GM12878 (cell line): ENCODE data around the gene ZBTB4.
"Not testable (repeated sequence)": the region's sequence is repeated elsewhere in the genome, so short reads cannot be mapped to it uniquely, and the experiment has no call there.

Source experiments
- ATF3 ChIP-seq: IDR thresholded peaks from 2 replicates; pipeline ENCODE4 v1.6.1; 2011; ENCODE audit warnings: low read depth, mild to moderate bottlenecking, low read length, moderate library complexity, borderline replicate concordance; ENCODE audit errors: extremely low read depth
- CTCF ChIP-seq, 3 experiments: IDR thresholded peaks in 2 of 3; conservative IDR thresholded peaks in 1 of 3; 2 replicates each; pipeline ENCODE4 v1.5.1; 2011; ENCODE audit warnings: low read depth in 3 of 3, low read length in 3 of 3, mild to moderate bottlenecking in 3 of 3, control low read depth in 2 of 3, moderate library complexity in 2 of 3, inconsistent platforms in 1 of 3, mixed read lengths in 1 of 3; ENCODE audit not compliant: control insufficient read depth in 2 of 3, insufficient read depth in 1 of 3; ENCODE audit errors: extremely low read depth in 1 of 3
- MAX ChIP-seq: IDR thresholded peaks from 2 replicates; pipeline ENCODE4 v1.6.1; 2012; ENCODE audit warnings: low read depth, low read length, improper control_type of control experiment
- MYC ChIP-seq: IDR thresholded peaks from 2 replicates; pipeline ENCODE4 v1.6.1; 2011; ENCODE audit warnings: mild to moderate bottlenecking, low read length, moderate library complexity, inconsistent platforms; ENCODE audit not compliant: insufficient read depth, insufficient replicate concordance, insufficient read length, severe bottlenecking
- NFYB ChIP-seq: IDR thresholded peaks from 2 replicates; pipeline ENCODE4 v1.6.1; 2011; ENCODE audit warnings: low read depth, mild to moderate bottlenecking, low read length, improper control_type of control experiment, moderate library complexity; ENCODE audit not compliant: insufficient read depth
- POLR2A ChIP-seq: IDR thresholded peaks from 2 replicates; pipeline ENCODE4 v1.6.1; 2011; ENCODE audit warnings: low read depth, mild to moderate bottlenecking, low read length
- POU2F2 ChIP-seq: IDR thresholded peaks from 3 replicates; pipeline ENCODE4 v1.6.1; 2011; ENCODE audit warnings: low read depth, mild to moderate bottlenecking, low read length, borderline replicate concordance
- REST ChIP-seq: IDR thresholded peaks from 2 replicates; pipeline ENCODE4 v1.6.1; 2012; ENCODE audit warnings: mild to moderate bottlenecking, low read depth, low read length
- SIN3A ChIP-seq: IDR thresholded peaks from 2 replicates; pipeline ENCODE4 v1.6.1; 2012; ENCODE audit warnings: low read depth, low read length, improper control_type of control experiment
- SMC3 ChIP-seq: IDR thresholded peaks from 2 replicates; pipeline ENCODE4 v1.6.1; 2011; ENCODE audit warnings: low read length, improper control_type of control experiment, borderline replicate concordance
- TF ChIP-seq, protein P1 (sequence below): IDR thresholded peaks from 2 replicates; pipeline ENCODE4 v1.6.1; 2012; ENCODE audit warnings: improper control_type of control experiment, low read depth, low read length; ENCODE audit not compliant: insufficient replicate concordance

GRCh38 chr17:7469843-7470242 is 9.6 kb downstream of the ZBTB4 start:
- TF ChIP-seq ATF3; POU2F2; CTCF (IDR thresholded peaks at IDR 0.05 in 2 of 3, conservative IDR thresholded peaks at IDR 0.05 in 1 of 3; ENCODE audit: control insufficient read depth in 2 of 3, extremely low read depth in 1 of 3, insufficient read depth in 1 of 3, low read depth in 3 of 3, low read length in 3 of 3); NFYB; SIN3A; POLR2A; MYC; MAX; REST; SMC3: not testable (repeated sequence)
- TF ChIP-seq, protein P1, sequence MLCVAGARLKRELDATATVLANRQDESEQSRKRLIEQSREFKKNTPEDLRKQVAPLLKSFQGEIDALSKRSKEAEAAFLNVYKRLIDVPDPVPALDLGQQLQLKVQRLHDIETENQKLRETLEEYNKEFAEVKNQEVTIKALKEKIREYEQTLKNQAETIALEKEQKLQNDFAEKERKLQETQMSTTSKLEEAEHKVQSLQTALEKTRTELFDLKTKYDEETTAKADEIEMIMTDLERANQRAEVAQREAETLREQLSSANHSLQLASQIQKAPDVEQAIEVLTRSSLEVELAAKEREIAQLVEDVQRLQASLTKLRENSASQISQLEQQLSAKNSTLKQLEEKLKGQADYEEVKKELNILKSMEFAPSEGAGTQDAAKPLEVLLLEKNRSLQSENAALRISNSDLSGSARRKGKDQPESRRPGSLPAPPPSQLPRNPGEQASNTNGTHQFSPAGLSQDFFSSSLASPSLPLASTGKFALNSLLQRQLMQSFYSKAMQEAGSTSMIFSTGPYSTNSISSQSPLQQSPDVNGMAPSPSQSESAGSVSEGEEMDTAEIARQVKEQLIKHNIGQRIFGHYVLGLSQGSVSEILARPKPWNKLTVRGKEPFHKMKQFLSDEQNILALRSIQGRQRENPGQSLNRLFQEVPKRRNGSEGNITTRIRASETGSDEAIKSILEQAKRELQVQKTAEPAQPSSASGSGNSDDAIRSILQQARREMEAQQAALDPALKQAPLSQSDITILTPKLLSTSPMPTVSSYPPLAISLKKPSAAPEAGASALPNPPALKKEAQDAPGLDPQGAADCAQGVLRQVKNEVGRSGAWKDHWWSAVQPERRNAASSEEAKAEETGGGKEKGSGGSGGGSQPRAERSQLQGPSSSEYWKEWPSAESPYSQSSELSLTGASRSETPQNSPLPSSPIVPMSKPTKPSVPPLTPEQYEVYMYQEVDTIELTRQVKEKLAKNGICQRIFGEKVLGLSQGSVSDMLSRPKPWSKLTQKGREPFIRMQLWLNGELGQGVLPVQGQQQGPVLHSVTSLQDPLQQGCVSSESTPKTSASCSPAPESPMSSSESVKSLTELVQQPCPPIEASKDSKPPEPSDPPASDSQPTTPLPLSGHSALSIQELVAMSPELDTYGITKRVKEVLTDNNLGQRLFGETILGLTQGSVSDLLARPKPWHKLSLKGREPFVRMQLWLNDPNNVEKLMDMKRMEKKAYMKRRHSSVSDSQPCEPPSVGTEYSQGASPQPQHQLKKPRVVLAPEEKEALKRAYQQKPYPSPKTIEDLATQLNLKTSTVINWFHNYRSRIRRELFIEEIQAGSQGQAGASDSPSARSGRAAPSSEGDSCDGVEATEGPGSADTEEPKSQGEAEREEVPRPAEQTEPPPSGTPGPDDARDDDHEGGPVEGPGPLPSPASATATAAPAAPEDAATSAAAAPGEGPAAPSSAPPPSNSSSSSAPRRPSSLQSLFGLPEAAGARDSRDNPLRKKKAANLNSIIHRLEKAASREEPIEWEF = not testable (repeated sequence)
